Right cardiac atrium (tissue), 5 donors: ENCODE results near the gene TTC9B. TPM values are rescaled to one million over a fixed set of nuclear protein-coding genes. Genes with fewer than 3 reads are reported as not detected.

Source experiments
- ATAC-seq, 2 donors: fragments of 200-7000 bp; cut with Tn5 transposase; one replicate each; pipeline versions ENCODE4 v1.8.0 to v1.9.1; 2020; ENCODE audit warnings: moderate library complexity in 2 of 2, mild to moderate bottlenecking in 1 of 2
- DNase-seq, 3 donors: peaks; one replicate each; pipeline ENCODE4 v3.0.0-alpha.2; 2020
- H3K27ac ChIP-seq: one replicate; pipeline ENCODE4 v1.5.1; 2013; ENCODE audit warnings: mild to moderate bottlenecking, low read length, control low read depth, moderate library complexity
- H3K27me3 ChIP-seq: one replicate; pipeline ENCODE4 v1.6.1; 2013; ENCODE audit not compliant: control insufficient read depth, insufficient read depth
- H3K4me1 ChIP-seq: one replicate; pipeline ENCODE4 v1.6.1; 2013; ENCODE audit warnings: low read length; ENCODE audit not compliant: control insufficient read depth, insufficient read depth
- H3K4me3 ChIP-seq: one replicate; pipeline ENCODE4 v1.5.1; 2013; ENCODE audit warnings: low read length, control low read depth
- H3K9me3 ChIP-seq: one replicate; pipeline ENCODE4 v1.6.1; 2013; ENCODE audit warnings: low read length; ENCODE audit not compliant: control insufficient read depth
- WGBS: extraction: QIAGEN DNeasy Blood & Tissue Kit; methylation state at CpG from one replicate; pipeline ENCODE4 v1.1.7; 2013; 5-methylcytosine and 5-hydroxymethylcytosine counted together
- intact Hi-C, 4 donors: fragments of 100-400 bp; cut with DNase I; formaldehyde crosslinking; loops; one replicate each; pipeline versions ENCODE4 v1.11.0 to v1.14.0; 2022 to 2023
- polyA plus RNA-seq: library from polyadenylated mRNA; stranded (reverse); fragments of 200-250 nt; gene quantifications from one replicate; pipeline ENCODE4 v1.2.3, GENCODE V29; 2013
- total RNA-seq, 4 donors: library from RNA; stranded (reverse); fragmentation: NEBNext Ultra II Directional; extraction: Animal tissue kit (Norgen Biotek cat#: 25700); gene quantifications; one replicate each; pipeline ENCODE4 v1.2.1, GENCODE V29; 2021
- donor health status: healthy with polysubstance abuse.
- donor health status: DM: no; HTN: yes; CAD: no.
- donor health status: DM: no; HTN: no; CAD: no.
- donor health status: DM: no; HTN: yes; CAD: no; lungs with severe emphysema.
- donor health status: DM: yes; HTN: yes; CAD: no.

The TTC9B gene
- total and polyA plus RNA-seq, 5 donors = 0.11 TPM; not detected in 4

DNA sequence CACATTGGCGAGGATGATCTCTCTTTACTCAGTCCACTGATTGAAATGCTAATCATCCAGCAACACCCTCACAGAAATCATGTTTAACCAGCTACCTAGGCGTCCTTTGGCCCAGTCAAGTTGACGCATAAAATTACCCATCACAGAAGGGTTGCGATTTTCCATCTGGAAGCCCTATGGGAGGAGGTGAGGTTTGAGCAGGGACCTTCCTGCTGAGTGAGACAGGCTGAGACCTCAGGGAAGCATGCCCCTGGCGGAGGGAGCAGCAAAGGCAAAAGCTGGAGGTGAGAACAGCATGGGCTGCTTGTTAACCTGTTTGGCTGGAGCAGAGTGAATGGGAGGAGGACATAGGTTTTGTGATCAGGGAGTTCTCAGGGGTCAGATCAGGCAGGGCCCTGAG is 7.3 kb downstream of the TTC9B start:
- Histone ChIP-seq H3K4me1 (no peaks in the 10 kb centered on the region), H3K27me3 (no peaks in the 10 kb centered on the region), H3K9me3 (no peaks in the 10 kb centered on the region), H3K27ac (no peak overlapping the region), H3K4me3 (no peak overlapping the region)
- no peak for ATAC-seq
- DNase-seq = no peak
- 91% methylated on average over 5 of the region's 5 CpGs for WGBS
- intact Hi-C loops = no loop called here

DNA sequence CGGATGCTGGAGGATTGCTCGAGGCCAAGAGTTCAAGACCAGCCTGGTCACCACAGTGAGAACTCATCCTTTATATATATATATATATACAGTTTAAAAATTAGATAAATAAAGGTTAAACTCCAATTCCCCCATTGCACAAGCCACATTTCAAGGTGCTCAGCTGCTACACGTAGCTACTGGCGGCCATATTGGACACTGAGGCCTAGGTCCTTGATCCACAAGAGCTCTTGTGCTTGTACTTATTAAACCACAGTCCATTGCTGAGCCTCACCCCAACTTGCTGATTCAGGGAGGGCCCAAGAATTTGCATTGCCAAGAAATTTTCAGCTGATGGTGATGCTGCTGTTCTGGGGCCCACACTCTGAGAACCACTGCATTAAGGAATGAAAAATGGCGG is 9.6 kb downstream of the TTC9B start:
- ATAC-seq (no peak), DNase-seq (no peak)
- Histone ChIP-seq H3K4me3 (no peak overlapping the region), H3K9me3 (no peaks in the 10 kb centered on the region), H3K27me3 (no peaks in the 10 kb centered on the region), H3K27ac (no peak overlapping the region), H3K4me1 (no peaks in the 10 kb centered on the region)
- intact Hi-C loops = no loop called here
- 96% methylated on average over 5 of the region's 5 CpGs for WGBS

DNA sequence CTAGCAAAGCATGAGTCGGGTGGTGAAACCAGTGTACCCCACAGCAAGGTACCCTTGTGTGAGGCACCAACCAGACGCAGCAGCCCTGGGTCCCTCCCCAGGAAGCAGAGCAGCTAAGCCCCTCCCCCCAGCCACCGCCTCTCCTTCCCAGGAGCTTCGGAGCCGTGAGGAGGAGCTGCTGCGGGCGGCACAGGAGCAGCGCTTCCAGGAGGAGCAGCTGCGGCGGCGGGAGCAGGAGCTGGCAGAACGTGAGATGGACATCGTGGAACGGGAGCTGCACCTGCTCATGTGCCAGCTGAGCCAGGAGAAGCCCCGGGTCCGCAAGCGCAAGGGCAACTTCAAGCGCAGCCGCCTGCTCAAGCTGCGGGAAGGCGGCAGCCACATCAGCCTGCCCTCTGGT is 12.4 kb downstream of the TTC9B start:
- Histone ChIP-seq H3K4me1 (no peaks in the 10 kb centered on the region), H3K27ac (no peak overlapping the region), H3K9me3 (no peaks in the 10 kb centered on the region), H3K4me3 (no peak overlapping the region), H3K27me3 (no peaks in the 10 kb centered on the region)
- WGBS = 98% methylated on average over 21 of the region's 21 CpGs
- intact Hi-C loops = no loop called here
- DNase-seq (no peak), ATAC-seq (no peak)

DNA sequence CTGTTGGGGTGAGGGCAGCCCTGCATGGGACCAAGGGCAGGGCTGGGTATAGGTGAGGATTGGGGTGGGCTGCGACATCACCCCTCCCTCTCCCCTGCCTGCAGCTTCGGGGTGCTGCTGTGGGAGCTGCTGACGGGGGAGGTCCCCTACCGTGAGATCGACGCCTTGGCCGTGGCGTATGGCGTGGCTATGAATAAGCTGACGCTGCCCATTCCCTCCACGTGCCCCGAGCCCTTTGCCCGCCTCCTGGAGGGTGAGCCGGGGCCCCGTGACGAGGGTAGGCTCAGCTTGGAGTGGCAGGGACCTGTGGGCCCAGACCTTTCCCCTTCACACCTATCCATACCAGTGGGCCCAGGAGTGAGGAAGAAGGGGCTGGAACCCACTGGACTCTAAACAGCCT is 13.8 kb downstream of the TTC9B start:
- H3K4me3 ChIP-seq = no peak overlapping the region
- intact Hi-C loops = no loop called here
- no peaks in the 10 kb centered on the region for H3K4me1 ChIP-seq
- no peak overlapping the region for H3K27ac ChIP-seq
- H3K9me3 ChIP-seq = no peaks in the 10 kb centered on the region
- no peaks in the 10 kb centered on the region for H3K27me3 ChIP-seq
- ATAC-seq (peak in 1 of 2 donors; percentile 25), DNase-seq (no peak)
- WGBS = 96% methylated on average over 16 of the region's 16 CpGs

DNA sequence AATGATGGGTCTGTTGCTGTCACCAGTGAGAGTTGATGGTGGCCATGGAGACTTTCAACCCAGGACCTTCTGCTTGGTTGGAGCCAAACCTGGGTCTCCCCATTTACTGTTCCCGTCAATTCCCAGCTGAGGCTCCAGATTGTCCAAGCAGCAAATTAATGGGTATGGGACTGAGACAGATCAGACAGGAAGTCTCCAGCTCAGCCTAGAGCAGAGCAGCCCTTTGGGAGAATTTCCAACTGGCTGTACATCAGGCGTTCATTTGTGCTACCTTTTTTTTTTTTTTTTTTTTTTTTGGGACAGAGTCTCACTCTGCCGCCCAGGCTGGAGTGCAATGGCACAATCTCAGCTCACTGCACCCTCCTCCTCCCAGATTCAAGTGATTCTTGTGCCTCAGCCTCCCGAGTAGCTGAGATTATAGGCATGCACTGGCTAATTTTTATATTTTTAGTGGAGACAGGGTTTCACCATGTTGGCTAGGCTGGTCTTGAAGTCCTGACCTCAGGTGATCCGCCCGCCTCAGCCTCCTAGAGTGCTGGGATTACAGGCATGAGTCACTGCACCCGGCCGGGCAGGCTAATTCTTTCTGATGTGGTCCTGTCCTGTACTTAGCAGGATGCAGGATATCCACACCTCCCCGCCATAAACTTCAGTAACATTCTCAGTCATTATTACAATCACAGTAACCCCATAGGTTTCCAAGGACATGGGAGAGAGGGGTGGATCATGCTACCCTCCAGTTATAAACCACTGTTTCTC is 17.7 kb downstream of the TTC9B start:
- intact Hi-C loops = no loop called here

DNA sequence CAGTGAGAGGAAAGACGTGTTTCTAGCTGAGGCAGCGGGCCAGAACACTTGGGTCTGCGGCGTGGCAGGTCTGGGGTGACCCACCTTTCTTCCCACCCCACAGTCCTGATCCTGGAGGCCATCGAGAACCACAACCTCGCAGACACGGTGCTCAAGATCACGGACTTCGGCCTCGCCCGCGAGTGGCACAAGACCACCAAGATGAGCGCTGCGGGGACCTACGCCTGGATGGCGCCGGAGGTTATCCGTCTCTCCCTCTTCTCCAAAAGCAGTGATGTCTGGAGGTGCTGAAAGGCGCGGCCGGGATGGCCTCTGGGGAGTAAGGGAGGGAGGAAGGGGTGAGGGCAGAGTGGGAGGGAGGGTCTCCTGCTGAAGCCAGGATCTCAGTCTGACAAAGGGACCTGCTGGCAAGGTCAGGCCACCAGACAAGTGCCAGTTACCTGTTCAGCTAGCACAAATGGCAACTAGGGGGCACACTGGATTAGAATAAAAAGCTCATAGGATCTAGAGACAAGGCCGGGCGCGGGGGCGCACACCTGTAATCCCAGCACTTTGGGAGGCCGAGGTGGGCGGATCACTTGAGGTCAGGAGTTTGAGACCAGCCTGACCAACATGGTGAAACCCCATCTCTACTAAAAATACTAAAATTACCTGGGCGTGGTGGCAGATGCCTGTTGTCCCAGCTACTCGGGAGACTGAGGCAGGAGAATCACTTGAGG is 19.8 kb downstream of the TTC9B start:
- no peak for ATAC-seq
- DNase-seq = peak in 1 of 3 donors; percentile 51
- Histone ChIP-seq H3K27me3 (no peaks in the 10 kb centered on the region), H3K4me3 (no peak overlapping the region), H3K4me1 (no peaks in the 10 kb centered on the region), H3K27ac (no peak overlapping the region), H3K9me3 (no peaks in the 10 kb centered on the region)
- 96% methylated on average over 29 of the region's 29 CpGs for WGBS
- intact Hi-C loops = no loop called here

More for the DNA sequence above, 17.7 kb downstream of the TTC9B start:
- no peaks in the 10 kb centered on the region for H3K9me3 ChIP-seq
- no peaks in the 10 kb centered on the region for H3K27me3 ChIP-seq
- no peaks in the 10 kb centered on the region for H3K4me1 ChIP-seq
- H3K27ac ChIP-seq = no peak overlapping the region
- 78% methylated on average over 9 of the region's 9 CpGs for WGBS
- ATAC-seq (no peak), DNase-seq (no peak)
- no peak overlapping the region for H3K4me3 ChIP-seq

DNA sequence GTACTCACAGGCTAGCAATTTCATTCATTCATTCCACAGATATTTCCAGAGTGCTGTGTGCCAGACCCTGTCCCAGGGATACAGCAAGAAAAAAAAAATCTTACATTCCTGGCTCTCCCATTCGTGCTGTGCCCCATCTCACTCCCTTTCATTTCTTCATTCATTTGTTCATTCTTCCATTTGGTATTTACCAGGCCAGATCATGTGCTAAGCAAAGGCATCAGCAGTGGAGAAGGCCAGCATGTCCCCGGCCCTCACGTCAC is 24.7 kb downstream of the TTC9B start:
- Histone ChIP-seq H3K4me3 (no peak overlapping the region), H3K27me3 (no peaks in the 10 kb centered on the region), H3K27ac (no peak overlapping the region), H3K4me1 (peaks cover 8% of the 10 kb centered on the region), H3K9me3 (no peaks in the 10 kb centered on the region)
- WGBS = 82% methylated on average over 3 of the region's 3 CpGs
- DNase-seq = no peak
- intact Hi-C loops = no loop called here
- ATAC-seq = no peak

DNA sequence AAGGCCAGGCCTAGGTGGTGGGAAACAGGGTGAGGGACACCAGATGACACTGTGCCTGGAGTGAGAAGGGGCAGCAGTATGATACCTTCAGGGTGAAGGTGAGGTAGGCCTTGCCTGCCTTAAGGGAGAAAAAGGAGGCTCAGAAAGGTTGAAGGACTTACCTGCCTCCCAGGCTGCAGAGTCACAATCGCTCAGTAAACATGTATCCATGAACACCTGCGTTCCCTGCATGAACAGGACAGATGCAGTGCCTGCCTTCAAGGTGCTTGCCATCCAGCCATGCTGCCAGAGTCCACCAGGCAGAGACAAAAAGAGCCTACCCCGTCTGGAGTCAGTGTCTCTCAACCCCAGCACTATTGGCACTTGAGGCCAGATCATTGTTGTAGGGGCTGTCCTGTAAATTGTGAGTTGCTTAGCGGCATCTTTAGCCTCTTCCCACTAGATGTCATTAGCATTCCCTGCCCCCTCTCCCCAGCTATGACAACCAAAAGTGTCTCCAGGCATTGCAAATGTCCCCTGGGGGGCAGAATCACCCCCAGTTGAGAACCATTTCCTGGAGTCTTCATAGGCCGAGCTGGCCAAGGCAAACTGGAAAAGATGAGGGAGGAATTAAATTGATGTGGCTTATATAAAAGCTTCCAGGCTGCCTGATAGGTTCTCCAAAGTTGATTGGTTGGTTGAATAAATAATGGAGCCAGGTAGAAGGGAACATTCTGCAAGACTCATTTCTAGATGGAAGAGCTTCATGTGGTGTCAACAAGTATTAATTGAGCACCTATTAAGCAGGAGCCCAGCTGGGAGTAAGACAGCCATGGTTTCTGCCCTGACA is 25.2 kb downstream of the TTC9B start:
- WGBS = 73% methylated on average over 5 of the region's 5 CpGs
- DNase-seq = no peak
- ATAC-seq = no peak
- Histone ChIP-seq H3K4me3 (no peak overlapping the region), H3K27me3 (no peaks in the 10 kb centered on the region), H3K4me1 (peaks cover 8% of the 10 kb centered on the region), H3K9me3 (no peaks in the 10 kb centered on the region), H3K27ac (no peak overlapping the region)
- intact Hi-C loops = no loop called here

DNA sequence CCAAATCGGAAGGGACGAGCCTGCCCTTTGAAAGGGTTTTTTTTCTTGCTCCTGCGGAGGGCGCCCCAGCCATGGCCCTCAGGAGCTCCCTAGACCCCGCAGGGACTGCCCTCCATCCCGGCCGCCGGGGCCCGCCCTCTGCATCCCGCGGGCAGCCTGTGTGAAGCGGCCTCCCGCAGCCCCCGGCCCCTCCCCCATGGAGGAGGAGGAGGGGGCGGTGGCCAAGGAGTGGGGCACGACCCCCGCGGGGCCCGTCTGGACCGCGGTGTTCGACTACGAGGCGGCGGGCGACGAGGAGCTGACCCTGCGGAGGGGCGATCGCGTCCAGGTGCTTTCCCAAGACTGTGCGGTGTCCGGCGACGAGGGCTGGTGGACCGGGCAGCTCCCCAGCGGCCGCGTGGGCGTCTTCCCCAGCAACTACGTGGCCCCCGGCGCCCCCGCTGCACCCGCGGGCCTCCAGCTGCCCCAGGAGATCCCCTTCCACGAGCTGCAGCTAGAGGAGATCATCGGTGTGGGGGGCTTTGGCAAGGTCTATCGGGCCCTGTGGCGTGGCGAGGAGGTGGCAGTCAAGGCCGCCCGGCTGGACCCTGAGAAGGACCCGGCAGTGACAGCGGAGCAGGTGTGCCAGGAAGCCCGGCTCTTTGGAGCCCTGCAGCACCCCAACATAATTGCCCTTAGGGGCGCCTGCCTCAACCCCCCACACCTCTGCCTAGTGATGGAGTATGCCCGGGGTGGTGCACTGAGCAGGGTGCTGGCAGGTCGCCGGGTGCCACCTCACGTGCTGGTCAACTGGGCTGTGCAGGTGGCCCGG is 26.1 kb downstream of the TTC9B start:
- Histone ChIP-seq H3K4me3 (peak overlapping the region; percentile 68), H3K4me1 (peaks cover 8% of the 10 kb centered on the region), H3K27ac (no peak overlapping the region), H3K27me3 (no peaks in the 10 kb centered on the region), H3K9me3 (no peaks in the 10 kb centered on the region)
- intact Hi-C loops = no loop called here
- peak; percentile 25 to 30 for ATAC-seq
- DNase-seq = peak; percentile 42 to 78 (median 72)
- 16% methylated on average over 62 of the region's 62 CpGs for WGBS

DNA sequence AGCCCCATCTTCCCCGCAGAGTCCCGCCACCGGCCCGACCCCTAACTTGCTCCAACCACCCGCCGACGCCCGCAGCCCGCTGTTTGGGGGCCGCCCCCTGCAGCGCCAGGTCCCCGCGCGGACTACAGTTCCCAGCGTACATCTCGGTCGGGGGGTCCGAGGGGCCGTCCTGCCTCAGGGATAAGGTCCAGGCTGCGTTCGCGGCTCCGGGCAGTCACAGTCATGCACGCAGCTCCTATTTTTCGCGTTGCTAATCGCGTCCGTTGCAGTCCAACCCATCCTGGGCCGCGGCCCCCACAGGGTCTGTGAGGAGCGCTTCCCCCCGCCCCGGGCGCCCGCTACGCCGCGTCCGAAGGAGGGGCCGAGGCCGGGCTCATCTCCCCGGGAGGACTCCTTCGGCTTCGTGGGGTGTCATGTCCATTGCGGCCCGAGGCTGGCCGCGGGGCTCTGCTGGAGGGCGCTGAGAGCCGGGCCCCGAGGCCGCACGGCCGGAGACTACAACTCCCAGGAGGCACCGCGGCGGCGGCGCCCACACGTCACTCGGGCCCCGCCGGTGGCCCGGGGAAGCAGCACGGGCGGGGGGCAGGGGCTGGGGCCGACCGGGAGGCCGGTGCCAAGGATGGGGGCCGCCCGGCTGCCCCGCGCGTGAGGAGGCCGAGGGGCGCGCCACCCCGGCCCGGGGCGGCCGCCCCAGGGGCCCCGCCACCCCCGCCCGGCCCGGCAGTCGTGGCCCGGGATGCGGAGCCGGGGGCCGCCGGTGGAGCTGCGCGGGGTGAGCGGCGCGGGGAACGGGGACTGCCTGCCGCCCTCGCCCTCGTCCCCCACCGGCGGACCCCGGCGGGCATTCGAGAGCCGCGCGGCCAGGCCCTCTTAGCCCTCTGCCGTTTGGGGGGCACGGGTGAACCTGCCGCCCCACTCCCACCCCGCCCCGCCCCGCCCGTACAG is 27.0 kb downstream of the TTC9B start, which contains the start of gene MAP3K10:
Gene MAP3K10 (plus strand): TSS at position 536 of the 945 bp plus-strand sequence. CDS start 606 bp downstream, outside the sequence.
- H3K9me3 ChIP-seq = no peaks in the 10 kb centered on the region
- DNase-seq (peak; percentile 84 to 92 (median 90)), ATAC-seq (peak; percentile 96 to 97)
- H3K27ac ChIP-seq = peak within 1 kb of the TSS; percentile 88
- peak within 1 kb of the TSS; percentile 68 for H3K4me3 ChIP-seq
- H3K27me3 ChIP-seq = no peaks in the 10 kb centered on the region
- WGBS = under 1% methylated on average over 116 of the region's 116 CpGs
- H3K4me1 ChIP-seq = peaks cover 8% of the 10 kb centered on the region
- intact Hi-C loops = no loop called here
